Measurements from ENCODE around the gene KIF22. TPM values are rescaled to one million over a fixed set of nuclear protein-coding genes. Genes with fewer than 3 reads are reported as not detected.
A peak's percentile ranks its signal among the peaks of the same experiment; 100 is the strongest.

The KIF22 gene
- total and polyA plus RNA-seq, 9 of the 15 experiments (the other 6 are each of a cell fraction or from before 2014, with no cell fraction given) = 8.7 to 232 (median 131) TPM

GRCh38 chr16:29789775-29790182 is 772 bp upstream of the KIF22 start:
- in situ Hi-C loops (cut with MboI) (no loop called here), intact Hi-C loops (cut with micrococcal nuclease) (loop anchor here (1.0 to 10.0 kb wide), 2 partner anchors 16 to 85 kb away; no protein-coding TSS in a partner anchor)
- Histone ChIP-seq H3K9ac (ENCODE audit: insufficient read depth in 1 of 2, low read depth in 2 of 2, low read length in 2 of 2) (peak overlapping the region; percentile 95 to 100), H3K79me2 (ENCODE audit: control insufficient read depth, insufficient read depth, low read length) (peaks cover 51% of the 10 kb centered on the region), H3K9me3 (replicated peaks; ENCODE audit: control insufficient read depth, insufficient read depth, low read depth, low read length) (no peaks in the 10 kb centered on the region), H2AFZ (ENCODE audit: low read depth, low read length) (peak overlapping the region; percentile 99), H3K27me3 (ENCODE audit: control insufficient read depth in 2 of 2, insufficient read depth in 2 of 2, low read length in 2 of 2) (no peaks in the 10 kb centered on the region), H3K4me2 (ENCODE audit: insufficient read depth, low read length) (peak overlapping the region; percentile 100), H4K20me1 (replicated peaks; ENCODE audit: control insufficient read depth, insufficient read depth, low read length) (peaks cover 5% of the 10 kb centered on the region; the same call in 1 of the 2 replicates), H3K4me1 (replicated peaks in 1 of 2; ENCODE audit: control insufficient read depth in 2 of 2, insufficient read depth in 2 of 2, low read length in 2 of 2) (peaks cover 16 to 23% of the 10 kb centered on the region in 2 experiments), H3K4me3 (peak overlapping the region; percentile 89), H3K27ac (ENCODE audit: extremely low read depth, low read depth, low read length) (peak overlapping the region; percentile 97), H3K9me1 (ENCODE audit: control insufficient read depth, insufficient read depth, low read length) (no peaks in the 10 kb centered on the region), H3K36me3 (ENCODE audit: control insufficient read depth, insufficient read depth, low read length) (peaks cover 31% of the 10 kb centered on the region)
- WGBS (ENCODE audit: insufficient coverage, low coverage, missing lambda C conversion rate) = 42% methylated on average over 20 of the region's 20 CpGs
- BruUV-seq (replicated peaks) = TSS peak; percentile 99
- FAIRE-seq (no peak), ATAC-seq (peak; percentile 13), DNase-seq (ENCODE audit: extremely low read depth in 1 of 4, low spot score in 3 of 4) (no peak)
- POLR2A ChIA-PET = interaction anchor here (0.5 to 7.1 kb wide), 19 partner anchors 9 to 1257 kb away, joined by 3 to 114 read pairs (median 3); partner anchors contain the start of genes TAOK2 and ZG16
- CTCF ChIA-PET (ENCODE audit: low intra/inter-chr PET ratio) = interaction anchor here (1.2 kb wide), 1 partner anchor 60 kb away, joined by 3 read pairs; no protein-coding TSS in a partner anchor
- TF ChIP-seq PRDM10 (IDR thresholded peaks at IDR 0.05; ENCODE audit: partially characterized antibody) (peak; percentile 54), ZNF3 (CRISPR knock-in tag; IDR thresholded peaks at IDR 0.05) (no peak), ZNF134 (CRISPR knock-in tag; conservative IDR thresholded peaks at IDR 0.05) (no peak), RFX5 (IDR thresholded peaks at IDR 0.05; ENCODE audit: low read depth, low read length) (no peak), RBM39 (optimal IDR thresholded peaks at IDR 0.05; ENCODE audit: low read depth, low read length) (no peak), ZC3H4 (CRISPR knock-in tag; IDR thresholded peaks at IDR 0.05; ENCODE audit: borderline replicate concordance) (0 out of 2 replicates have a peak, but pooled peaks have one; percentile 89), ARID1B (IDR thresholded peaks at IDR 0.05) (no peak), JUNB (CRISPR knock-in tag; conservative IDR thresholded peaks at IDR 0.05) (no peak), ARID4B (CRISPR knock-in tag; IDR thresholded peaks at IDR 0.05) (peak; percentile 6; the same call in 1 of the 2 replicates), ZFPM2 (CRISPR knock-in tag; IDR thresholded peaks at IDR 0.05) (no peak), L3MBTL2 (IDR thresholded peaks at IDR 0.05) (no peak)
- TF ChIP-seq, protein P1, sequence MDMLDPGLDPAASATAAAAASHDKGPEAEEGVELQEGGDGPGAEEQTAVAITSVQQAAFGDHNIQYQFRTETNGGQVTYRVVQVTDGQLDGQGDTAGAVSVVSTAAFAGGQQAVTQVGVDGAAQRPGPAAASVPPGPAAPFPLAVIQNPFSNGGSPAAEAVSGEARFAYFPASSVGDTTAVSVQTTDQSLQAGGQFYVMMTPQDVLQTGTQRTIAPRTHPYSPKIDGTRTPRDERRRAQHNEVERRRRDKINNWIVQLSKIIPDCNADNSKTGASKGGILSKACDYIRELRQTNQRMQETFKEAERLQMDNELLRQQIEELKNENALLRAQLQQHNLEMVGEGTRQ (CRISPR knock-in tag; IDR thresholded peaks at IDR 0.05) = no peak
- TF ChIP-seq, protein P2, sequence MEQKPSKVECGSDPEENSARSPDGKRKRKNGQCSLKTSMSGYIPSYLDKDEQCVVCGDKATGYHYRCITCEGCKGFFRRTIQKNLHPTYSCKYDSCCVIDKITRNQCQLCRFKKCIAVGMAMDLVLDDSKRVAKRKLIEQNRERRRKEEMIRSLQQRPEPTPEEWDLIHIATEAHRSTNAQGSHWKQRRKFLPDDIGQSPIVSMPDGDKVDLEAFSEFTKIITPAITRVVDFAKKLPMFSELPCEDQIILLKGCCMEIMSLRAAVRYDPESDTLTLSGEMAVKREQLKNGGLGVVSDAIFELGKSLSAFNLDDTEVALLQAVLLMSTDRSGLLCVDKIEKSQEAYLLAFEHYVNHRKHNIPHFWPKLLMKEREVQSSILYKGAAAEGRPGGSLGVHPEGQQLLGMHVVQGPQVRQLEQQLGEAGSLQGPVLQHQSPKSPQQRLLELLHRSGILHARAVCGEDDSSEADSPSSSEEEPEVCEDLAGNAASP (IDR thresholded peaks at IDR 0.05) = no peak

Data from K562 (cell line).